IgD-negative memory B cell (primary cell): ENCODE measurements around the gene TMEM87A. TPM values are rescaled to one million over a fixed set of nuclear protein-coding genes. Genes with fewer than 3 reads are reported as not detected.
A peak's percentile ranks its signal among the peaks of the same experiment; 100 is the strongest.

Source experiments
- H3K27ac Mint-ChIP-seq, 3 donors: one replicate each; pipeline ENCODE4 v1.8.0; 2020 to 2022; ENCODE audit warnings: mild to moderate bottlenecking in 3 of 3, mixed read lengths in 3 of 3, moderate library complexity in 1 of 3
- H3K27me3 Mint-ChIP-seq: one replicate; pipeline ENCODE4 v1.8.0; 2021; ENCODE audit warnings: mixed read lengths
- H3K36me3 Mint-ChIP-seq: one replicate; pipeline ENCODE4 v1.8.0; 2020; ENCODE audit warnings: mild to moderate bottlenecking, mixed read lengths
- H3K4me1 Mint-ChIP-seq, 3 donors: one replicate each; pipeline ENCODE4 v1.8.0; 2020 to 2022; ENCODE audit warnings: mixed read lengths in 3 of 3, mild to moderate bottlenecking in 1 of 3
- H3K4me3 Mint-ChIP-seq, 4 donors: one replicate each; pipeline ENCODE4 v1.8.0; 2020 to 2022; ENCODE audit warnings: mild to moderate bottlenecking in 4 of 4, mixed read lengths in 4 of 4, moderate library complexity in 3 of 4
- H3K9me3 Mint-ChIP-seq, 3 donors: one replicate each; pipeline ENCODE4 v1.8.0; 2020 to 2021; ENCODE audit warnings: mixed read lengths in 3 of 3, mild to moderate bottlenecking in 1 of 3
- polyA plus RNA-seq: library from polyadenylated mRNA; unstranded; fragments of 300-500 nt; fragmentation: Illumina TruSeq; gene quantifications from one replicate; pipeline ENCODE4 v1.2.3, GENCODE V29; 2021

TMEM87A gene
- polyA plus RNA-seq, 1 donor from 2014 or later, result 39.2 TPM

DNA sequence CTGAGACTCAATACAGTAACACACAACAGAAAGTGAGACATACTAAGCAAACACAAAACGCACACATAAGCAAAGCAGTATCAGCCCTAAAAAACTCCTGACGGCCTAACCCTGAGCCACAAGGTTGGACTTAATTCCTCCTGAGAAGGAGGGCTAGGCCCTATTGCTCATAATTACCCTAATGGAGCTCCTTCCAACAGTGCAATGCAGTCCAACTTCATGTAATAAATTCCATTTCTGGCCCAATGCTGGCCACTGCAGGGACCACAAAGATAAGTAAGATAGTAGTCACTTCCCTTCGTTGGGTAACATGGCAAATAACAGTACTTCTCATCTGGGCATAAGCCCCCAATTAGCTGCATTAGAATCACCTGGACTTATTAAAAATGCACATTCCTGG, 69.3 kb downstream of the TMEM87A start:
- Mint-ChIP-seq H3K4me1 (peaks cover 13 to 37% (median 31%) of the 10 kb centered on the region in 3 donors), H3K27ac (no peak overlapping the region), H3K27me3 (no peaks in the 10 kb centered on the region), H3K9me3 (no peaks in the 10 kb centered on the region), H3K36me3 (peaks cover 4% of the 10 kb centered on the region), H3K4me3 (peak overlapping the region in 1 of 4 donors; percentile 7)

DNA sequence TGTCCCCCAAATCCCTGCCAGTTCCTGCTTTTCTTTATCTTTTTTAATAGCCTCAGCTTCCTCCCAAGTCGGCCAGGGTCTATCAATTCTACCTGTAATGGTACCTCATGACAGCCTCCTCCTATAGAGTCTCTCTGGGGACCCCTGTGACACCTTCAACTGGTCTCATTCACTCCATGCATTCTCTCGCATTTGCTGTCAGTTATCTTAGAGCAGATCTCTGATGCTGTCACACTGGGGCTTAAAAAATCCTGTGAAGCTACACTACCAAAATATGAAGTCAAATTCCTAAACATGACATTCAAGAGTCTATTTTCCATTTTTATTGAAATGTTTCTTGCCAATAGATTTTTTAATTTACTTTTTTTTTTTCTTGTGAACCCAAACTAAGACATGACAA, 70.6 kb downstream of the TMEM87A start:
- Mint-ChIP-seq H3K4me1 (peaks cover 10 to 35% (median 31%) of the 10 kb centered on the region in 3 donors), H3K27me3 (no peaks in the 10 kb centered on the region), H3K4me3 (no peak overlapping the region), H3K36me3 (peaks cover 4% of the 10 kb centered on the region), H3K27ac (no peak overlapping the region), H3K9me3 (no peaks in the 10 kb centered on the region)

DNA sequence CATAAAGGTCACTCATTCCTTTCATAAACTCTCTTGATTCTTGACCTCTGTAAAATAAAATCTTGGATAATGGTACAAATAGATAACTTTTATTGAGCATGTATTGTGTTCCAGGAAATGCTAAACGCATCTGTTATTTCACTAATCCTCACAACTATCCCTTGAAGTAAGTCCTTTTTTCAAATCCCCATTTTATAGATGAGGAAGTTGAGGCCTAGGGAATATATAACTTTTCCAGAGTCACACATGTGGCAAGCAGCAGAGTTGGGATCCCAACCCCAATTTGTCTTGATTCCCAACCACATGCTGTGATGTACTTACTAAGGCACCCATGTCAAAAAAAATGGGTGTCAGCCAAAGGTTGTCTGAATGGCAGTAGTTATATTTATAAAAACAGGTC, 71.4 kb downstream of the TMEM87A start:
- no peaks in the 10 kb centered on the region for H3K27me3 Mint-ChIP-seq
- H3K9me3 Mint-ChIP-seq, result no peaks in the 10 kb centered on the region
- peaks cover 4 to 27% (median 23%) of the 10 kb centered on the region in 3 donors for H3K4me1 Mint-ChIP-seq
- no peak overlapping the region for H3K27ac Mint-ChIP-seq
- no peak overlapping the region for H3K4me3 Mint-ChIP-seq
- H3K36me3 Mint-ChIP-seq, result peaks cover 2% of the 10 kb centered on the region

DNA sequence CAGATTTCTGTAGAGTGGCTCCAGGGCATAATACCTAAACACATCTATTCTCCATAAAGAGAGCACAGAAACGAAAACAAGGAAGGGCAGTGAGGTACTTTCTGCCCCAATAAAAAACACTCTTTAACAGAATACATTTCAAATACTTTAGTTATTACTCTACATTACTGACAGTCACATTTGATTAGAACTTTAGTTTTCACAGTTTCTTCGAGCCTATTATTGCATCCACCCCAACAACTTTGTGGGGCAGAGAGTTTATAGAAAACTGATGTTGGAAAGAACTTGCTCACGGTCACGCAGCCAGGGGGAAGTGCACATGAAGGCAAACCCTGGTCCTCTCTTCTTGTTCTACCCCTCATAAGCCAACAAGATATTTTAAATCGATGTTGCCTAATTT, 74.1 kb downstream of the TMEM87A start:
- no peaks in the 10 kb centered on the region for H3K9me3 Mint-ChIP-seq
- no peaks in the 10 kb centered on the region for H3K27me3 Mint-ChIP-seq
- peaks cover 2 to 10% (median 8%) of the 10 kb centered on the region in 3 donors for H3K4me1 Mint-ChIP-seq
- no peak overlapping the region for H3K27ac Mint-ChIP-seq
- peak overlapping the region in 1 of 4 donors; percentile 34 for H3K4me3 Mint-ChIP-seq
- peaks cover 11% of the 10 kb centered on the region for H3K36me3 Mint-ChIP-seq

DNA sequence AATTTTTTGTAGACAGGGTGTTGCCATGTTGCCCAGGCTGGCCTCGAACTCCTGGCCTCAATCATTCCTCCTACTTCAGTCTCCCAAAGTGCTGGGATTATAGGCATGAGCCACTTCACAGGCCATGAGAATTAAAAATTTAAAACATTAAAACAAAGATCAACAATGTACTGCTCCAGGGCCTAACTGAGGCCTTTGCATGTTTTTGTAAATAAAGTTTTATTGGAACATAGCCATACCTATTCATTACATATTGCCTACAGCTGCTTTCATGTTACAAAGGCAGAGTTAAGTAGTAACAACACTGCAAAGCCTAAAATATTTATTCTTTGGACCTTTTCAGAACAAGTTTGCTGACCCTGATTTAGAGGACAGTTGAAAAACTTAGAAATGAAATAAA, 74.7 kb downstream of the TMEM87A start:
- Mint-ChIP-seq H3K4me3 (no peak overlapping the region), H3K36me3 (peaks cover 11% of the 10 kb centered on the region), H3K27me3 (no peaks in the 10 kb centered on the region), H3K4me1 (peaks cover 6 to 8% (median 7%) of the 10 kb centered on the region in 3 donors), H3K9me3 (no peaks in the 10 kb centered on the region), H3K27ac (no peak overlapping the region)

DNA sequence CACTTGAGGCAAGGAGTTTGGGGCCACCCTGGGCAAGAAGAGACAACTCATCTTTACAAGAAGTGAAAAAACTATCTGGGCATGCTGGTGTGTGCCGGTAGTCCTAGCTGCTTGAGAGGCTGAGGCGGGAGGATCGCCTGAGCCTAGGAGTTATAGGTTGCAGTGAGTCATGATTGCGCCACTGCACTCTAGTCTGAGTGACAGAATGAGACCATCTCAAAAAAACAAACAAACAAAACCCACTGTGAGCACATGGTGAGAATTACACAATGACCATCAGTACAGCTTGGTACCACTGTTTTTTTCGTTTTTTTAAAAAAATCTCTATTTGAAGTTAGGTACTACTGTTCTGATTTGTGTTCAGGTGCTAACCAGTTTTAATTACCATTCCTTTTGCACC, 78.7 kb downstream of the TMEM87A start:
- no peaks in the 10 kb centered on the region for H3K27me3 Mint-ChIP-seq
- no peaks in the 10 kb centered on the region for H3K9me3 Mint-ChIP-seq
- peaks cover 6 to 17% (median 15%) of the 10 kb centered on the region in 3 donors for H3K4me1 Mint-ChIP-seq
- peaks cover 11% of the 10 kb centered on the region for H3K36me3 Mint-ChIP-seq
- no peak overlapping the region for H3K4me3 Mint-ChIP-seq
- H3K27ac Mint-ChIP-seq, result peak overlapping the region in 1 of 3 donors; percentile 35

DNA sequence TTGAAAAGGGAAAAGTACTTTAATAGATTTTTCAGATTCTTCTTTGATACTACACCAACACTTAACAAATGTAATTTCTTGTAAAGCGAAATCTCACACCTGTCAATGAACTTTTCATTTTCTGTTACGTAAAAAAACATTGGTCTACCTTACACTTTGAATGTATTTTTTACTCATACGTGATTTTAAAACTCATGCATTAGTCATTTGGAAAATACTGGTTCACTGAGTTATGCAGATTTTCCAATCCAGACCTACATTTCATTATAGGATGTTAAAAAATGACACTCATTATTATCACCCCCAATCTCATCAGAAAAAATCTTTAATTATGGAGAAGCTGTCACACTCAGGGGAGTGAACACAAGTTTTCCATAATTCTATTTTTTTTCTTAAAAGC, 79.8 kb downstream of the TMEM87A start:
- peak overlapping the region in 1 of 3 donors; percentile 14 for H3K27ac Mint-ChIP-seq
- peaks cover 6 to 17% (median 13%) of the 10 kb centered on the region in 3 donors for H3K4me1 Mint-ChIP-seq

DNA sequence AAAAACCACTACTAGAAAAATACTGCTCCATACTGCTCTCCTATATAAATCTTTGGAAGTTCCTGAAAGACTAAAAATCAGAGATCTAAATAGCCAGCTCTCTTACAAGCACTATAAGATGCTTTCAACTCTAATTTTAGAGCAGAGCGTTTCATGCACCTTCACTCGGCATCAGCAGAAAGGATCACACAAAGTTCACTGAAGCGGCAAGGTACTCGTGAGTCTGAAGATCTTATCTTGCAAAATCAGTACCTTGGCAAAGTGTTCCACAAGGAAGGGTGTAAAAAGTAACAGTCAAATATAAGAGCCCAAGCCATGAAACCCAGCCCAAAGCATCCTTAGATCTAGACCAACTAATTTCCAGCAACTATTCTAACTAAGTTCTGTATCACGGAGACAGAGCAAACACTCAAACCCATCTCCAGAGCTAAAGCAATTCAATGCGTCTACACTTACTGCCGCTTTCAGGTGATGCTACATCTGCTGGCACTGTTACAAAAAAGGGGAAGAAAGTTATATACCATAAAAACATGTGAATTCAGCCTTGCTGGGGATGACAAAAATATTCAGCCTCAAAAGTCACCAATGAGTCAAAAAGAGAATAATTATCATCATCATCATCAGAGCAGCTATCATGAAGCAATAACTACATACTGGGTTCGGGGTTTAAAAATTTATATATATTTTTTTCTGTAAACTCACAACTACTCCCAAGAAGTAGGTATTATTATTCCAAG, 81.5 kb downstream of the TMEM87A start:
- H3K9me3 Mint-ChIP-seq, result no peaks in the 10 kb centered on the region
- peak overlapping the region in 2 of 4 donors; percentile 5 to 49 for H3K4me3 Mint-ChIP-seq
- H3K27ac Mint-ChIP-seq, result peak overlapping the region in 2 of 3 donors; percentile 56 to 82
- peaks cover 6 to 13% (median 13%) of the 10 kb centered on the region in 3 donors for H3K4me1 Mint-ChIP-seq
- peaks cover 22% of the 10 kb centered on the region for H3K36me3 Mint-ChIP-seq
- no peaks in the 10 kb centered on the region for H3K27me3 Mint-ChIP-seq

More for the DNA sequence above, 79.8 kb downstream of the TMEM87A start:
- Mint-ChIP-seq H3K27me3 (no peaks in the 10 kb centered on the region), H3K9me3 (no peaks in the 10 kb centered on the region), H3K4me3 (no peak overlapping the region), H3K36me3 (peaks cover 14% of the 10 kb centered on the region)

DNA sequence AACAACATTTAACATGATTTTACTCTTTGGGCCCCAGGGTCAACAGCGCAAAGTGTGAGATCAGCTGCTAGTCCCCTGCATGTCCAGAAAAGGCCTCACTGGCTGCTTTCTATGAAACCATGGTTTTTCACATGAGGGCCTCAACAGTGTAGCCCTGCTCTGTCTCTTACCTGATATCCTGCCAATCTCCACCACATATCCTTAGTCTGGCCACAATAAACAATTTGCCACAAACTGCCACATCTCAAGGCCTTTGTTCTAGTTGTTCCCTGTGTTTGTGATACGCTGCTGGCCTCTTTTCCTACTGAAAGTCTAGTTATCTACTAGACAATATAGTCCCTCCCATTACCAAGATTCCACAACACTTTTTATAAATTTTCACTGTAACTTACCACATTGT, 82.9 kb downstream of the TMEM87A start:
- peak overlapping the region in 1 of 3 donors; percentile 15 for H3K27ac Mint-ChIP-seq
- no peaks in the 10 kb centered on the region for H3K27me3 Mint-ChIP-seq
- H3K4me3 Mint-ChIP-seq, result no peak overlapping the region
- peaks cover 15% of the 10 kb centered on the region for H3K36me3 Mint-ChIP-seq
- H3K9me3 Mint-ChIP-seq, result no peaks in the 10 kb centered on the region
- peaks cover 6 to 13% (median 13%) of the 10 kb centered on the region in 3 donors for H3K4me1 Mint-ChIP-seq

DNA sequence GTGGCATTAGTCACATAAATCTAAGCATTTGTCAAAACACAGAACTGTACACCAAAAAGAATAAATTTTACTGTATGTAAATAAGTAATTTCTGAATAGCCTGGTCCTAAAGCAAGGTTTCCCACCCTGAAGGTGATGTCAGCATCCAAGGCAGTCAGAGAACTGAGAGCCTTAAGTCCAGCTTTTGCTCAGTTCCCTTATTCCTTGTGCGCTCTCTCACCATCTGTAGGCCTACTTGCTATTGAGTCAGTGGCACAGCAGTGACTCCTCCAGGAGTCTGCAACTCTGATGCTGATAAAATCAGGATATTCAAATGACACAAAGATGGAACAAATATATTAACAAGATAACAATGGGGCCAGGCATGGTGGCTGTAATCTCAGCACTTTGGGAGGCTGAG, 87.4 kb downstream of the TMEM87A start:
- H3K9me3 Mint-ChIP-seq, result no peaks in the 10 kb centered on the region
- H3K4me1 Mint-ChIP-seq, result peaks cover 5 to 8% (median 6%) of the 10 kb centered on the region in 3 donors
- peaks cover 18% of the 10 kb centered on the region for H3K36me3 Mint-ChIP-seq
- no peaks in the 10 kb centered on the region for H3K27me3 Mint-ChIP-seq
- H3K4me3 Mint-ChIP-seq, result no peak overlapping the region
- H3K27ac Mint-ChIP-seq, result peak overlapping the region in 1 of 3 donors; percentile 4

DNA sequence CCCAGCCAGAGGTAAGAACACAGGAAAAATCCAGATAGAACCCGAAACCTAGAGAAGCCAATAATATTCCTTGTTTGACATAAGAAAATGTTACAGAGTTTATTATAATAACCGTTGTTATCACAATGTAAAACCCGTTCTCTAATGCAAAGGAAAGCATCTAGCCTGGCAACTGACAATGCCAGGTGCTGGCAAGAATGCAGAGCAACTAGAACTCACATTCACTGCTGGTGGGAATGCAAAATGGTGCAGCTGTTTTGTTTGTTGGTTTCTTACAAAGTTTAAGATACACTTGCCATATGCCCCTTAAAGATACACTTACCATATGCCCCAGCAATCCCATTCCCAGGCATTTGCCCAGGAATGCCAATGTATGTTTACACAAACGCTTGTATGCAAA, 88.5 kb downstream of the TMEM87A start:
- H3K9me3 Mint-ChIP-seq, result no peaks in the 10 kb centered on the region
- no peak overlapping the region for H3K4me3 Mint-ChIP-seq
- peaks cover 18% of the 10 kb centered on the region for H3K36me3 Mint-ChIP-seq
- H3K4me1 Mint-ChIP-seq, result peaks cover 5 to 8% (median 6%) of the 10 kb centered on the region in 3 donors
- H3K27ac Mint-ChIP-seq, result peak overlapping the region in 1 of 3 donors; percentile 23
- H3K27me3 Mint-ChIP-seq, result no peaks in the 10 kb centered on the region

DNA sequence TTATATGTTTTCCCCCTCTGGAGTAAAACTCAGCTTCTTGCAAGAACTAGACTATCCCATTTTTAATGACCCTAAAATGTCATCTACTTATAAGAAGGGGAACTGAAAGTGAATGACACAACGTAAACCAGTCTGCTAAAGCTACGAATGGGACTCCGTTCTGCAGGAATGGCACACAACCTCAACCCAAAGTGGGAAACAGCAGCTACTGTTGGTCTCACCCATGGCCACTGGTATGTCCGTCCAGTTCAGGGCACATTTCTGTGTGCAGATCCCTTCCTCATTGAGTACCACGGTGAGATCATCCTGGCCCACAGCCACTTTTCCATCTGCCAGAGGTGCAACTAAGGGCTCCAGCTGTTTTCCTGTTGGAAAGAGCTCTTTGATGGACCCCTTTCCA, 88.9 kb downstream of the TMEM87A start:
- Mint-ChIP-seq H3K27me3 (no peaks in the 10 kb centered on the region), H3K4me1 (peaks cover 5 to 8% (median 6%) of the 10 kb centered on the region in 3 donors), H3K4me3 (no peak overlapping the region), H3K36me3 (peaks cover 18% of the 10 kb centered on the region), H3K9me3 (no peaks in the 10 kb centered on the region), H3K27ac (peak overlapping the region in 1 of 3 donors; percentile 23)

DNA sequence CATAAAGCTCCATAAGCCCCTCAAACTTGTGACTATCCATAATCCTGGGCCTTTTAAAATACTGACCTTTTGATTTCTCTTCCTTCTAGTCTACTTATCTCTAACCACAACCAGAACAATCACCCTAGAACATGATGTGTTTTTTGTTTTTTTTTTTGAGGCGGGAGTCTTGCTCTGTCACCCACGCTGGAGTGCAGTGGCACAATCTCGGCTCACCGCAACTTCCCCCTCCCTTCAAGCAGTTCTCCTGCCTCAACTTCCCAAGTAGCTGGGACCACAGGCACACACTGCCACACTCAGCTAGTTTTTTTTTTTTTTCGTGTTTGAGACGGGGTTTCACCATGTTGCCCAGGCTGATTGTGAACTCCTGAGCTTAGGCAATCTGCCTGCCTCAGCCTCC, 90.3 kb downstream of the TMEM87A start:
- H3K27ac Mint-ChIP-seq, result peak overlapping the region in 1 of 3 donors; percentile 41

DNA sequence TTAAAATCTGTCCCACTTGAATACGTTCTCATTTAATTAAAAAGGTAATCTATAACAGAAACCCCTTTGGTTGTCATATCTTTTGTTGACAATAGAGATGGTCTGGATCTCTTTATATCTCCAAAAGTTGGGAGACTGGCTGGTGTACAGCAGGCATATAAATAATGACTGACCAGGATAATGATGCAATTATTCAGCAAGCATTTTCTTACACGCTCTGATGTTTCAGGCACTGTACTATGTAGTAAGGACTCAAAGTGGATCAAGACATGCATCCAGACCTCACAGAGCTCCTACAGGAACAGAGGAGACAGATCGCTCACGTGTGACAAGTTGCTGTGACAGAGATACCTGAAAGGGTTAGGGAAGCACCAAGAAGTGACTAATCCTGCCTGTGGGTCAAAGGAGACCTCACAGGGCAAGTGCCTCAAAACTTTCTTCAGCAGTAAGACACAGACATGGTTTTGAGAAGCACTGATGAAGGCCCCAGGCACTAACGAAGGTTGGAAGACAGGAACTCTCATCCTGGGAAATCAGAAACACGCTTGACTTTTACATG, 90.8 kb downstream of the TMEM87A start:
- Mint-ChIP-seq H3K27me3 (no peaks in the 10 kb centered on the region), H3K4me3 (no peak overlapping the region), H3K9me3 (no peaks in the 10 kb centered on the region), H3K4me1 (peaks cover 5 to 8% (median 6%) of the 10 kb centered on the region in 3 donors), H3K27ac (peak overlapping the region in 1 of 3 donors; percentile 41), H3K36me3 (peaks cover 13% of the 10 kb centered on the region)

More for the DNA sequence above, 90.3 kb downstream of the TMEM87A start:
- Mint-ChIP-seq H3K27me3 (no peaks in the 10 kb centered on the region), H3K4me1 (peaks cover 5 to 8% (median 6%) of the 10 kb centered on the region in 3 donors), H3K36me3 (peaks cover 15% of the 10 kb centered on the region), H3K4me3 (no peak overlapping the region), H3K9me3 (no peaks in the 10 kb centered on the region)

DNA sequence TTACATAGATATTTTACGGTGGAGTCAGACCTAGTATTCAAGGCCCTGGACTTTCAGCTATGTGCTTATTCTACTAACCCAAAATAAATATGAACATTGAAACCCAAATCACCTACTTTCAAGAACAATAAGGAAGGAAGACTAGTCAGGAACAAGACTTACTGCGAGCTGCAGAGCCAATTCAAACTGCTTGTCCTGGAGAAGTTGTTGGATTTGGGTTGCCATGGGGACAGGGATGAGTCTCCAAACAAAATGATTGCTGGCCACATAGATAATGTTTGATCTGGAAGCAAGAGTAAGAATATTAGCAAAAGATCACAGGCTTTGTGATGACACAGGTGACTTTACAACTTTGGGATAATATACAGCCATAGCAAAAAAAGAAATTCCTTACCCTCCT, 95.2 kb downstream of the TMEM87A start:
- H3K9me3 Mint-ChIP-seq, result no peaks in the 10 kb centered on the region
- no peaks in the 10 kb centered on the region for H3K4me1 Mint-ChIP-seq
- H3K4me3 Mint-ChIP-seq, result no peak overlapping the region
- no peak overlapping the region for H3K27ac Mint-ChIP-seq
- H3K36me3 Mint-ChIP-seq, result peaks cover 2% of the 10 kb centered on the region
- no peaks in the 10 kb centered on the region for H3K27me3 Mint-ChIP-seq
